HG02884 (cell line): Measurements from ENCODE around the gene HOXA1.

Experiments
- ATAC-seq: cut with Tn5 transposase; IDR thresholded peaks from one replicate; pipeline ENCODE4 v1.9.1; 2021; ENCODE audit warnings: mild to moderate bottlenecking, moderate library complexity; ENCODE audit not compliant: unreplicated experiment

Gene HOXA1

GRCh38 chr7:27095897-27096767 is at the start of gene HOXA1:
TSS of gene HOXA1 (minus strand) at chr7:27096000. CDS start at chr7:27095912, 88 bp downstream.
- ATAC-seq = peak; percentile 90

GRCh38 chr7:27145165-27145913 is 49.5 kb upstream of the HOXA1 start:
- no peak for ATAC-seq

GRCh38 chr7:27144781-27145164 is 49.0 kb upstream of the HOXA1 start:
- ATAC-seq = no peak

- ATAC-seq = no peak
Measured at GRCh38 chr7:27143950-27144780, 48.4 kb upstream of the HOXA1 start.

- no peak for ATAC-seq
Measured at GRCh38 chr7:27143023-27143949, 47.5 kb upstream of the HOXA1 start, which contains the start of gene HOXA5. TSS of gene HOXA5 (minus strand) at chr7:27143681. CDS start at chr7:27143607, 74 bp downstream.

- no peak for ATAC-seq
Measured at GRCh38 chr7:27142580-27143022, 46.8 kb upstream of the HOXA1 start.

GRCh38 chr7:27141923-27142579 is 46.3 kb upstream of the HOXA1 start:
- no peak for ATAC-seq

- no peak for ATAC-seq
Measured at GRCh38 chr7:27141137-27141922, 45.5 kb upstream of the HOXA1 start.

- no peak for ATAC-seq
Measured at GRCh38 chr7:27140126-27140857, 44.5 kb upstream of the HOXA1 start.

GRCh38 chr7:27139334-27140125 is 43.7 kb upstream of the HOXA1 start:
- ATAC-seq = no peak

GRCh38 chr7:27138985-27139333 is 43.2 kb upstream of the HOXA1 start:
- ATAC-seq = no peak

- no peak for ATAC-seq
Measured at GRCh38 chr7:27138472-27138871, 42.7 kb upstream of the HOXA1 start.

GRCh38 chr7:27137640-27138315 is 42.0 kb upstream of the HOXA1 start:
- ATAC-seq = no peak

- no peak for ATAC-seq
Measured at GRCh38 chr7:27134392-27134791, 38.6 kb upstream of the HOXA1 start.

- no peak for ATAC-seq
Measured at GRCh38 chr7:27133409-27134231, 37.8 kb upstream of the HOXA1 start.

GRCh38 chr7:27132978-27133377 is 37.2 kb upstream of the HOXA1 start:
- ATAC-seq = no peak
